A673 (cell line): Measurements from ENCODE around the gene ACAP1.
A peak's percentile ranks its signal among the peaks of the same experiment; 100 is the strongest.

ENCODE experiments used
- EZH2 ChIP-seq: fragments of 200-600 bp; sonication (generic); IDR thresholded peaks from 2 replicates; pipeline ENCODE4 v1.6.1; 2017; ENCODE audit warnings: borderline replicate concordance, low read depth, mild to moderate bottlenecking, mixed read lengths, antibody characterized with exemption, low read length; ENCODE audit not compliant: poor library complexity, severe bottlenecking
- TF ChIP-seq, protein P1 (sequence below): fragments of 300-800, 200-600 bp; sonication (generic); conservative IDR thresholded peaks from 2 replicates; pipeline ENCODE4 v1.5.1; 2017; ENCODE audit warnings: low read depth, mild to moderate bottlenecking, antibody characterized with exemption, low read length, moderate library complexity, mixed read lengths

DNA sequence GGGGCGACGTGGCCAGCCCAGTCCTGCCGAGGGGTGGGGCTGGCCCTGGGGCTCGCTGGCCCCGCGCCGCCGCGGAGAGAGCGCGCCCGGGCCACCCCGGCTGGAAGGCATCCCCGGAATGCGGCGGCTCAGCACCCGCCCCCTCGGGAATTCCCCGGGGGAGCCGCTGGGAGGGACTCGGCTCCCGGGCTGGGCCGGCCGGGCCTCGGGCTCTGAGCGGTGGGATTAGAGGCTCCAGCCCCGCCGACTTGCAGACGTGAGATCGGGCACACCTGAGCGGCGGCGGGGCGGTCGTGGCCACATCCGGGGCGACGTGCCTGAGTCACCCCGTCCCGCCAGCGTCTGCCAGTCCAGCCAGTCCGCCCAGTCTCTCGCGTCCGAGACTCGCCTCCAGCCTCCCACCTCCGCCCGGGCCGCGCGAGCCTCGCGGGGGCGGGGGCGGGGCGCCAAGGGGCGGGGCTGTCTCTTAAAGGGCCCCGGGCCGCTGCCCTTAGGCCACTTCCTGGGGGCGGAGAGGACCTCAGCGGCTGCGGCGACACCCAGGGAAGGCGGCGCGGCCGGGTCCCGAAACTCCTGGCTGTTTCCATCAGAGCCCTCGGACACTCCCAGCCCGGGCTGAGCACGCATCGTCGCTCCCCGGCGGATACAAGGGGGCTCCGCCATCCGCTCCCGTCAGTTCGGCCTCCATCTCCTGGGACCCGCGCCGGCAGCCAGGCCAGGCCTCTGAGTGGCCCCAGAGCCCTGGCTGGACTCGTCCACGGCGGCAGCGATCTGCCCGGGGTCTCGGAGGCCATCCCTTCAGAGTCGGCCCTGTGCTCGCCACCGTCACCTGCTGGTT is 15.6 kb downstream of the ACAP1 start, which contains the start of gene KCTD11:
- TF ChIP-seq, protein P1, sequence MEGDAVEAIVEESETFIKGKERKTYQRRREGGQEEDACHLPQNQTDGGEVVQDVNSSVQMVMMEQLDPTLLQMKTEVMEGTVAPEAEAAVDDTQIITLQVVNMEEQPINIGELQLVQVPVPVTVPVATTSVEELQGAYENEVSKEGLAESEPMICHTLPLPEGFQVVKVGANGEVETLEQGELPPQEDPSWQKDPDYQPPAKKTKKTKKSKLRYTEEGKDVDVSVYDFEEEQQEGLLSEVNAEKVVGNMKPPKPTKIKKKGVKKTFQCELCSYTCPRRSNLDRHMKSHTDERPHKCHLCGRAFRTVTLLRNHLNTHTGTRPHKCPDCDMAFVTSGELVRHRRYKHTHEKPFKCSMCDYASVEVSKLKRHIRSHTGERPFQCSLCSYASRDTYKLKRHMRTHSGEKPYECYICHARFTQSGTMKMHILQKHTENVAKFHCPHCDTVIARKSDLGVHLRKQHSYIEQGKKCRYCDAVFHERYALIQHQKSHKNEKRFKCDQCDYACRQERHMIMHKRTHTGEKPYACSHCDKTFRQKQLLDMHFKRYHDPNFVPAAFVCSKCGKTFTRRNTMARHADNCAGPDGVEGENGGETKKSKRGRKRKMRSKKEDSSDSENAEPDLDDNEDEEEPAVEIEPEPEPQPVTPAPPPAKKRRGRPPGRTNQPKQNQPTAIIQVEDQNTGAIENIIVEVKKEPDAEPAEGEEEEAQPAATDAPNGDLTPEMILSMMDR = peak; percentile 56; the same call in 1 of the 2 replicates
- TF ChIP-seq EZH2 = no peak
